Mammary epithelial cell (primary cell): ENCODE results near the gene FIZ1.

Experiments used
- CTCF ChIP-seq, 2 donors: IDR thresholded peaks in 1 of 2; conservative IDR thresholded peaks in 1 of 2; 2 replicates each; pipeline ENCODE4 v1.5.1; 2011 to 2012; ENCODE audit warnings: inconsistent platforms in 2 of 2, low read length in 2 of 2, mild to moderate bottlenecking in 2 of 2, control low read depth in 1 of 2, low read depth in 1 of 2; ENCODE audit not compliant: insufficient read depth in 1 of 2; ENCODE audit errors: extremely low read depth in 1 of 2
- EZH2 ChIP-seq: IDR thresholded peaks from 2 replicates; pipeline ENCODE4 v1.6.1; 2012; ENCODE audit warnings: low read length, inconsistent platforms, borderline replicate concordance

GRCh38 chr19:55581145-55581822, 18.0 kb downstream of the FIZ1 start:
- TF ChIP-seq CTCF (conservative IDR thresholded peaks at IDR 0.05 in 1 of 2, IDR thresholded peaks at IDR 0.05 in 1 of 2; ENCODE audit: extremely low read depth in 1 of 2, insufficient read depth in 1 of 2, low read depth in 1 of 2, low read length in 2 of 2) (no peak), EZH2 (no peak)
